HG02973 (cell line): ENCODE measurements around the gene TBC1D3B.
"Not testable (repeated sequence)": the region's sequence is repeated elsewhere in the genome, so short reads cannot be mapped to it uniquely, and the experiment has no call there.

Experiments used
- ATAC-seq: cut with Tn5 transposase; IDR thresholded peaks from one replicate; pipeline ENCODE4 v1.9.1; 2021; ENCODE audit warnings: moderate library complexity; ENCODE audit not compliant: unreplicated experiment

TBC1D3B gene

GRCh38 chr17:36176536-36176935 is at the start of gene TBC1D3B:
Gene TBC1D3B (minus strand): TSS chr17:36176636. CDS start chr17:36175050, 1,586 bp downstream.
- ATAC-seq: not testable (repeated sequence)

- ATAC-seq: not testable (repeated sequence)
Measured at GRCh38 chr17:36222967-36223366, 46.5 kb upstream of the TBC1D3B start.

- ATAC-seq: not testable (repeated sequence)
Measured at GRCh38 chr17:36221581-36222100, 45.2 kb upstream of the TBC1D3B start.

- not testable (repeated sequence) for ATAC-seq
Measured at GRCh38 chr17:36220737-36221580, 44.5 kb upstream of the TBC1D3B start.

GRCh38 chr17:36219556-36219955 is 43.1 kb upstream of the TBC1D3B start:
- not testable (repeated sequence) for ATAC-seq

- not testable (repeated sequence) for ATAC-seq
Measured at GRCh38 chr17:36215406-36216308, 39.2 kb upstream of the TBC1D3B start.

GRCh38 chr17:36214918-36215317 is 38.5 kb upstream of the TBC1D3B start:
- ATAC-seq: no peak

GRCh38 chr17:36213695-36214094 is 37.3 kb upstream of the TBC1D3B start:
- no peak for ATAC-seq

GRCh38 chr17:36212966-36213365 is 36.5 kb upstream of the TBC1D3B start:
- no peak for ATAC-seq

- ATAC-seq: no peak
Measured at GRCh38 chr17:36212272-36212605, 35.8 kb upstream of the TBC1D3B start.

GRCh38 chr17:36211484-36212271 is 35.2 kb upstream of the TBC1D3B start:
- not testable (repeated sequence) for ATAC-seq

- peak; percentile 47 for ATAC-seq
Measured at GRCh38 chr17:36210439-36211211, 34.2 kb upstream of the TBC1D3B start, which contains the start of gene CCL4L2. Gene CCL4L2 (plus strand): TSS chr17:36211063.

GRCh38 chr17:36209575-36209974 is 33.1 kb upstream of the TBC1D3B start:
- ATAC-seq: no peak

- ATAC-seq: not testable (repeated sequence)
Measured at GRCh38 chr17:36207383-36207782, 30.9 kb upstream of the TBC1D3B start.

- ATAC-seq: not testable (repeated sequence)
Measured at GRCh38 chr17:36206486-36206821, 30.0 kb upstream of the TBC1D3B start.

- no peak for ATAC-seq
Measured at GRCh38 chr17:36205637-36206485, 29.4 kb upstream of the TBC1D3B start.

- ATAC-seq: no peak
Measured at GRCh38 chr17:36204724-36205500, 28.5 kb upstream of the TBC1D3B start.

- ATAC-seq: no peak
Measured at GRCh38 chr17:36203335-36203734, 26.9 kb upstream of the TBC1D3B start.
